22Rv1 (cell line): ENCODE data around the gene LBHD2.

Source experiments
- CTCF ChIP-seq: fragments of 450-650 bp; IDR thresholded peaks from 2 replicates; pipeline ENCODE4 v1.5.1; 2017; ENCODE audit warnings: mild to moderate bottlenecking
- ZFX ChIP-seq: fragments of 450-650 bp; IDR thresholded peaks from 2 replicates; pipeline ENCODE4 v1.6.1; 2017; ENCODE audit warnings: antibody characterized with exemption, borderline replicate concordance

GRCh38 chr14:103041464-103041863 lies 42.5 kb upstream of the LBHD2 start:
- TF ChIP-seq CTCF (no peak), ZFX (no peak)
